DOHH2 (cell line): Measurements from ENCODE around the gene GALK2.

Experiments
- H3F3A ChIP-seq: fragments of 200-600 bp; sonication (generic), shearing (Covaris generic); 2 replicates; pipeline ENCODE4 v1.6.0; 2016; ENCODE audit warnings: antibody characterized with exemption, mild to moderate bottlenecking; ENCODE audit not compliant: control insufficient read depth, insufficient read depth
- H3K27ac ChIP-seq: fragments of 200-600 bp; sonication (generic); 2 replicates; pipeline ENCODE4 v1.5.1; 2014; ENCODE audit warnings: low read depth, mild to moderate bottlenecking, low read length, moderate library complexity
- H3K27me3 ChIP-seq: fragments of 200-600 bp; sonication (generic); 2 replicates; pipeline ENCODE4 v1.6.1; 2014; ENCODE audit warnings: mild to moderate bottlenecking, low read length, mixed read lengths; ENCODE audit not compliant: control insufficient read depth
- H3K36me3 ChIP-seq: fragments of 200-600 bp; sonication (generic); 2 replicates; pipeline ENCODE4 v1.6.1; 2014; ENCODE audit warnings: mild to moderate bottlenecking, low read length, moderate library complexity, mixed read lengths; ENCODE audit not compliant: control insufficient read depth
- H3K4me1 ChIP-seq: fragments of 200-600 bp; sonication (generic); 2 replicates; pipeline ENCODE4 v1.6.1; 2014; ENCODE audit warnings: mild to moderate bottlenecking, low read length, mixed read lengths; ENCODE audit not compliant: control insufficient read depth
- H3K4me2 ChIP-seq: fragments of 200-600 bp; sonication (generic); 2 replicates; pipeline ENCODE4 v1.6.0; 2014; ENCODE audit warnings: mild to moderate bottlenecking, low read length, moderate library complexity
- H3K4me3 ChIP-seq: fragments of 200-600 bp; sonication (generic); 2 replicates; pipeline ENCODE4 v1.5.1; 2014; ENCODE audit warnings: mild to moderate bottlenecking, low read length, mixed read lengths
- H3K79me2 ChIP-seq: fragments of 200-600 bp; sonication (generic); 2 replicates; pipeline ENCODE4 v1.6.1; 2014; ENCODE audit warnings: mild to moderate bottlenecking, low read length, mixed read lengths; ENCODE audit not compliant: control insufficient read depth
- H3K9me2 ChIP-seq: fragments of 200-600 bp; sonication (generic); replicated peaks from 2 replicates; pipeline ENCODE4 v1.6.1; 2014; ENCODE audit warnings: mild to moderate bottlenecking, low read length, mixed read lengths; ENCODE audit not compliant: control insufficient read depth
- H3K9me3 ChIP-seq: fragments of 200-600 bp; sonication (generic); 2 replicates; pipeline ENCODE4 v1.6.1; 2014; ENCODE audit warnings: antibody characterized with exemption, low read length, mixed read lengths; ENCODE audit not compliant: control insufficient read depth, insufficient read depth
- H4K20me1 ChIP-seq: fragments of 200-600 bp; sonication (generic); 2 replicates; pipeline ENCODE4 v1.6.0; 2014; ENCODE audit warnings: low read depth, mild to moderate bottlenecking, antibody characterized with exemption, low read length, moderate library complexity; ENCODE audit not compliant: control insufficient read depth, insufficient read depth
- CTCF ChIP-seq: fragments of 200-600 bp; sonication (generic); IDR thresholded peaks from one replicate; pipeline ENCODE4 v1.5.1; 2014; ENCODE audit warnings: antibody characterized with exemption, mild to moderate bottlenecking, low read depth, low read length; ENCODE audit not compliant: poor library complexity, severe bottlenecking
- EZH2phosphoT487 ChIP-seq: fragments of 200-600 bp; sonication (generic); IDR thresholded peaks from 2 replicates; pipeline ENCODE4 v1.6.1; 2017; ENCODE audit warnings: borderline replicate concordance, mild to moderate bottlenecking, antibody characterized with exemption, low read length, moderate library complexity, mixed read lengths

GALK2 gene

GRCh38 chr15:49155834-49156627 lies 14.0 kb upstream of the GALK2 start:
- peaks cover 70% of the 10 kb centered on the region for H3K79me2 ChIP-seq
- H3K4me1 ChIP-seq, result peaks cover 23% of the 10 kb centered on the region
- H3K9me2 ChIP-seq, result no peaks in the 10 kb centered on the region
- peak overlapping the region; percentile 81 for H3K4me2 ChIP-seq
- H3K4me3 ChIP-seq, result peak overlapping the region; percentile 98
- H3K36me3 ChIP-seq, result peaks cover 22% of the 10 kb centered on the region
- no peaks in the 10 kb centered on the region for H4K20me1 ChIP-seq
- H3K9me3 ChIP-seq, result no peaks in the 10 kb centered on the region
- H3F3A ChIP-seq, result no peaks in the 10 kb centered on the region
- peak overlapping the region; percentile 31; the same call in 1 of the 2 replicates for H3K27ac ChIP-seq
- H3K27me3 ChIP-seq, result no peaks in the 10 kb centered on the region
- TF ChIP-seq CTCF (no peak), EZH2phosphoT487 (no peak)

GRCh38 chr15:49163678-49164077 lies 6.4 kb upstream of the GALK2 start:
- no peaks in the 10 kb centered on the region for H3K4me1 ChIP-seq
- H3K79me2 ChIP-seq, result peaks cover 5% of the 10 kb centered on the region; the same call in 1 of the 2 replicates
- H3K9me2 ChIP-seq, result no peaks in the 10 kb centered on the region
- no peak overlapping the region for H3K27ac ChIP-seq
- no peaks in the 10 kb centered on the region for H3K27me3 ChIP-seq
- no peak overlapping the region for H3K4me3 ChIP-seq
- peaks cover 7% of the 10 kb centered on the region for H3F3A ChIP-seq
- H3K36me3 ChIP-seq, result no peaks in the 10 kb centered on the region; the same call in 1 of the 2 replicates
- H4K20me1 ChIP-seq, result no peaks in the 10 kb centered on the region
- TF ChIP-seq CTCF (no peak), EZH2phosphoT487 (no peak)
- no peaks in the 10 kb centered on the region for H3K9me3 ChIP-seq
- no peak overlapping the region for H3K4me2 ChIP-seq

DNA sequence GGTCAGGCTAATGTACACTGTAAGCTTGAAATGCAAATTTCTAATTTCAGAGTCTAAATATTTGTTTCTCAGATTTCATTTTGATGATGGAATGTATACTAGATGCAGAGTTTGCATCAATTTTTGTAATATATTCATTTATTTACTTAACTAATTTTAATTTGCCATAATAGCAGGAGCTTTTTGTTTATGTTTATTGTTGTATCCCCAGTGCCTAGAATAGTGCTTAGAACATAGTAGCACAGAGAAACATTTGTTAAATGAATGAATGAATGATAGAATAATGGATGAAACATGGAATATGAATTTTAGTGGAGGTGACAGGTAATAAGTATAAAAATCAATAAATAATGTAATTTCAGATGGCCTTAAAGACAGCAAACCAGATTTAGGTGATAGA lies 5.2 kb upstream of the GALK2 start:
- TF ChIP-seq EZH2phosphoT487 (no peak), CTCF (no peak)
- Histone ChIP-seq H3K79me2 (peaks cover 9% of the 10 kb centered on the region), H3K27ac (no peak overlapping the region)

More for the DNA sequence above, 5.2 kb upstream of the GALK2 start:
- Histone ChIP-seq H3K4me3 (no peak overlapping the region), H3K27me3 (no peaks in the 10 kb centered on the region), H4K20me1 (no peaks in the 10 kb centered on the region), H3K36me3 (no peaks in the 10 kb centered on the region; the same call in 1 of the 2 replicates), H3K4me2 (no peak overlapping the region), H3K4me1 (peaks cover 7% of the 10 kb centered on the region), H3K9me3 (no peaks in the 10 kb centered on the region), H3K9me2 (no peaks in the 10 kb centered on the region), H3F3A (peaks cover 7% of the 10 kb centered on the region)
